CD4-positive, alpha-beta T cell (primary cell): ENCODE results near the gene SH3YL1. TPM values are rescaled to one million over a fixed set of nuclear protein-coding genes. Genes with fewer than 3 reads are reported as not detected.
A peak's percentile ranks its signal among the peaks of the same experiment; 100 is the strongest.

Experiments used
- ATAC-seq: fragments of 200-7000 bp; cut with Tn5 transposase; one replicate; pipeline ENCODE4 v1.10.0; 2022; ENCODE audit warnings: mild to moderate bottlenecking; ENCODE audit not compliant: poor library complexity
- CTCF ChIA-PET: fragments of 350-600 bp; sonication (Branson Sonifier 250); formaldehyde crosslinking; loops from one replicate; lab custom pipeline; 2021; ENCODE audit warnings: antibody characterized with exemption, inconsistent platforms; lab: Charles Lee
- POLR2A ChIA-PET: fragments of 350-600 bp; sonication (Branson Sonifier 250); formaldehyde crosslinking; loops from one replicate; lab custom pipeline; 2021; ENCODE audit warnings: antibody characterized with exemption, inconsistent platforms; lab: Charles Lee
- DNase-seq, 14 experiments: peaks; one replicate each; pipeline ENCODE4 v3.0.0-alpha.2; 2013 to 2020; ENCODE audit warnings: mixed read lengths in 2 of 14
- H3K27ac ChIP-seq, 2 donors: one replicate each; pipeline versions ENCODE4 v1.5.1 to v1.7.0; 2013; ENCODE audit warnings: low read length in 2 of 2, low read depth in 1 of 2, mild to moderate bottlenecking in 1 of 2
- H3K27me3 ChIP-seq, 2 experiments: 1 replicate in 1 of 2; 2 replicates in 1 of 2; pipeline versions ENCODE4 v1.6.1 to v1.7.0; 2013; ENCODE audit warnings: low read length in 2 of 2, control low read depth in 1 of 2, mild to moderate bottlenecking in 1 of 2, moderate library complexity in 1 of 2; ENCODE audit not compliant: insufficient read depth in 2 of 2, control insufficient read depth in 1 of 2
- H3K36me3 ChIP-seq: one replicate; pipeline ENCODE4 v1.6.1; 2013; ENCODE audit warnings: low read length, control low read depth; ENCODE audit not compliant: insufficient read depth
- H3K4me1 ChIP-seq: one replicate; pipeline ENCODE4 v1.6.1; 2013; ENCODE audit warnings: low read length, control low read depth; ENCODE audit not compliant: insufficient read depth
- H3K4me3 ChIP-seq: one replicate; pipeline ENCODE4 v1.5.1; 2013; ENCODE audit warnings: mild to moderate bottlenecking, low read length, moderate library complexity
- H3K9me3 ChIP-seq, 2 experiments: 1 replicate in 1 of 2; 2 replicates in 1 of 2; pipeline versions ENCODE4 v1.6.1 to v1.7.0; 2013; ENCODE audit warnings: low read length in 2 of 2, mild to moderate bottlenecking in 2 of 2, control low read depth in 1 of 2, moderate library complexity in 1 of 2; ENCODE audit not compliant: control insufficient read depth in 1 of 2, insufficient read depth in 1 of 2
- H3K27ac Mint-ChIP-seq: one replicate; pipeline ENCODE4 v1.8.0; 2020; ENCODE audit warnings: mixed read lengths
- H3K27me3 Mint-ChIP-seq: one replicate; pipeline ENCODE4 v1.8.0; 2021; ENCODE audit warnings: mixed read lengths
- H3K36me3 Mint-ChIP-seq: one replicate; pipeline ENCODE4 v1.8.0; 2021; ENCODE audit warnings: low read depth, mixed read lengths
- H3K4me1 Mint-ChIP-seq: one replicate; pipeline ENCODE4 v1.8.0; 2021; ENCODE audit warnings: low read depth, mixed read lengths
- H3K4me3 Mint-ChIP-seq: one replicate; pipeline ENCODE4 v1.8.0; 2020; ENCODE audit warnings: mild to moderate bottlenecking, mixed read lengths
- H3K9me3 Mint-ChIP-seq: one replicate; pipeline ENCODE4 v1.8.0; 2020; ENCODE audit warnings: mixed read lengths
- CTCF ChIP-seq: fragments of 200-600 bp; IDR thresholded peaks from one replicate; pipeline ENCODE4 v1.8.0; 2022; ENCODE audit warnings: antibody characterized with exemption, mild to moderate bottlenecking
- intact Hi-C, 2 experiments: fragments of 100-400 bp; cut with DNase I in 1 of 2; cut with micrococcal nuclease in 1 of 2; formaldehyde crosslinking; loops; one replicate each; pipeline versions ENCODE4 v1.15.1 to v1.9.0; 2023 to 2025; cut with DNase I, micrococcal nuclease
- total RNA-seq, 174 experiments: library from RNA in 2 of 174; stranded (reverse) in 2 of 174; gene quantifications; one replicate each; pipeline ENCODE4 v1.2.3 and lab custom pipeline; 2021 to 2026

Gene SH3YL1
- total RNA-seq, 2 experiments from 2014 or later = 59.7 to 61.9 TPM

GRCh38 chr2:262117-262516 is 1.7 kb downstream of the SH3YL1 start:
- Mint-ChIP-seq H3K9me3 (peaks cover 6% of the 10 kb centered on the region), H3K27ac (peak overlapping the region; percentile 99), H3K4me3 (peak overlapping the region; percentile 85), H3K36me3 (peaks cover 37% of the 10 kb centered on the region), H3K27me3 (no peaks in the 10 kb centered on the region), H3K4me1 (peaks cover 38% of the 10 kb centered on the region)
- Histone ChIP-seq H3K36me3 (peaks cover under 1% of the 10 kb centered on the region), H3K27me3 (no peaks in the 10 kb centered on the region), H3K9me3 (no peaks in the 10 kb centered on the region), H3K4me3 (no peak overlapping the region), H3K4me1 (peaks cover 24% of the 10 kb centered on the region), H3K27ac (peak overlapping the region in 1 of 2 donors; percentile 4)
- ChIA-PET CTCF (interaction anchor here (1.3 kb wide), 1 partner anchor 15 kb away, joined by 4 read pairs; no protein-coding TSS in a partner anchor), POLR2A (interaction anchor here (0.6 to 1.2 kb wide), 2 partner anchors 24 to 85 kb away, joined by 3 to 6 read pairs; no protein-coding TSS in a partner anchor)
- TF ChIP-seq CTCF = no peak
- no peak for DNase-seq
- no peak for ATAC-seq
- intact Hi-C loops = loop anchor here (5.0 to 10.0 kb wide), 4 partner anchors 80 to 415 kb away; partner anchors contain the start of gene TMEM18 (in 1 of the 2)

- H3K36me3 Mint-ChIP-seq = peaks cover 31% of the 10 kb centered on the region
- H3K27ac ChIP-seq = no peak overlapping the region
- no peak for DNase-seq
- CTCF ChIA-PET = interaction anchor here (1.6 kb wide), 1 partner anchor 14 kb away, joined by 3 read pairs; no protein-coding TSS in a partner anchor
- no peaks in the 10 kb centered on the region for H3K27me3 Mint-ChIP-seq
- peaks cover 23% of the 10 kb centered on the region for H3K4me1 Mint-ChIP-seq
- no peak for ATAC-seq
- H3K27ac Mint-ChIP-seq = no peak overlapping the region
- H3K36me3 ChIP-seq = no peaks in the 10 kb centered on the region
- H3K9me3 ChIP-seq = peaks cover 0 to 5% of the 10 kb centered on the region in 2 experiments
- peak overlapping the region; percentile 8 for H3K4me3 Mint-ChIP-seq
- intact Hi-C loops = loop anchor here (5.0 to 10.0 kb wide), 4 partner anchors 78 to 417 kb away; partner anchors contain the start of gene TMEM18 (in 1 of the 2)
- TF ChIP-seq CTCF = no peak
- no peaks in the 10 kb centered on the region for H3K27me3 ChIP-seq
- peaks cover 7% of the 10 kb centered on the region for H3K9me3 Mint-ChIP-seq
- peaks cover 22% of the 10 kb centered on the region for H3K4me1 ChIP-seq
- POLR2A ChIA-PET = no interaction called here
- no peak overlapping the region for H3K4me3 ChIP-seq
Observed at GRCh38 chr2:260507-261161, 3.2 kb downstream of the SH3YL1 start.

- Mint-ChIP-seq H3K4me3 (no peak overlapping the region), H3K27me3 (no peaks in the 10 kb centered on the region), H3K9me3 (peaks cover 7% of the 10 kb centered on the region), H3K27ac (no peak overlapping the region), H3K36me3 (peaks cover 26% of the 10 kb centered on the region), H3K4me1 (peaks cover 16% of the 10 kb centered on the region)
- ATAC-seq (no peak), DNase-seq (no peak)
- intact Hi-C loops = loop anchor here (5.0 to 10.0 kb wide), 4 partner anchors 78 to 417 kb away; partner anchors contain the start of gene TMEM18 (in 1 of the 2)
- H3K27ac ChIP-seq = no peak overlapping the region
- ChIA-PET POLR2A (no interaction called here), CTCF (interaction anchor here (1.6 kb wide), 1 partner anchor 13 kb away, joined by 3 read pairs; no protein-coding TSS in a partner anchor)
- peaks cover 14% of the 10 kb centered on the region for H3K4me1 ChIP-seq
- H3K9me3 ChIP-seq = peaks cover 0 to 5% of the 10 kb centered on the region in 2 experiments
- TF ChIP-seq CTCF = no peak
- H3K27me3 ChIP-seq = no peaks in the 10 kb centered on the region
- no peaks in the 10 kb centered on the region for H3K36me3 ChIP-seq
- no peak overlapping the region for H3K4me3 ChIP-seq
Observed at GRCh38 chr2:259789-260331, 4.0 kb downstream of the SH3YL1 start.
